ENCODE results near the gene CLP1. TPM values are rescaled to one million over a fixed set of nuclear protein-coding genes. Genes with fewer than 3 reads are reported as not detected.
A peak's percentile ranks its signal among the peaks of the same experiment; 100 is the strongest.
"Not testable (repeated sequence)": the region's sequence is repeated elsewhere in the genome, so short reads cannot be mapped to it uniquely, and the experiment has no call there.

The CLP1 gene
- total RNA-seq, 1 experiment from 2014 or later, result 24.1 TPM

DNA sequence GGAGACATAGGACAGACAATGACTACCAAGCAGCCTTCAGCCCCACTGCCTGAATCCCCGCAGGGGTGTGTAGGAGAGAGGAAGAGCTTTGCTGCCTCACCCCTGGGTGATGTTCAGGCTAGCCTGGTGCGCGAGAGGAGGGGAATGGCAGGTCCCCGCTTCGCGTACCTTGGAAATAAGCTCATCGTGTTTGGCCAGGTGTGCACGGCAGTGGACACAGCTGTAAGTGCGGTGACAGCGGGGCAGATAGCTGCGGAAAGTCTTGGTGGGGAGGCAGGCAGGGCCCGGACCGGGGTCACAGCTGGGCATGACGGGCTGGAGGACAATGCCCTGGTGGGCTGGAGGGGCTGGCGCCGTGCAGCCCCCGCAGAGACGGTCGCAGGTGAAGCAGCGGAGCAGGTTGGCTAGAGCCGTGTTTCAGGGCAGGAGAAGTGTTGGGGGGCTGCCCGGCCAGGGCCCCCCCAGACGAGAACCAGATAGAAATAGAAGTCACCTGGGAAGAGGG, 10.7 kb upstream of the CLP1 start:
- Histone ChIP-seq H3K27me3 (replicated peaks) (peaks cover 31% of the 10 kb centered on the region), H3K4me3 (no peak overlapping the region), H3K4me1 (replicated peaks) (peaks cover 24% of the 10 kb centered on the region), H3K27ac (no peak overlapping the region), H3K36me3 (peaks cover 7% of the 10 kb centered on the region; the same call in 1 of the 2 replicates), H3K9me3 (replicated peaks) (0 out of 2 replicates have a peak, but pooled peaks cover 3% of the 10 kb centered on the region)
- no peak for DNase-seq (ENCODE audit: low read depth in 1 of 2, low spot score in 2 of 2)

DNA sequence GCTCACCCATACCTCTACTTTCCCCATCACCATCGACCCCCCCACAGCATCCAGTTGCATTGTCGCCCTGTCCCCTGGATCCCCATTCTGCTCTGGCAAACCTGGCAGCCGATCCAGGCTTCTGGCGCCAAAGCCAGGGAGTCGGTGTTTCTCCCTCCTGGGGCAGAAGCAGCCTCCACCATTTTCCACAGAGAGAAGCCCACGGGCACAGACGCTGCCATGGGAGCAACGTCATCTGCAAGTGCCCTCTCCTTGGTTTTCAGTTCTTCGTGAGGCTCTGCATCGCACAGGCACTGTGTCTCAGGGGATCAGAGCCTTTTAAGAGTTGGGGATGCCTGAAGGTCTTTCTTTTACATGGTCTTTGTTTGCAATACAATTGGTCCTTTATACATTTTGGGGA, 10.2 kb upstream of the CLP1 start:
- H3K9me3 ChIP-seq (replicated peaks), result 0 out of 2 replicates have a peak, but pooled peaks cover 3% of the 10 kb centered on the region
- H3K27me3 ChIP-seq (replicated peaks), result peaks cover 31% of the 10 kb centered on the region
- no peak overlapping the region for H3K4me3 ChIP-seq
- 0 out of 2 replicates have a peak, but pooled peaks cover 4% of the 10 kb centered on the region for H3K36me3 ChIP-seq
- DNase-seq (ENCODE audit: low read depth in 1 of 2, low spot score in 2 of 2), result no peak
- peaks cover 24% of the 10 kb centered on the region for H3K4me1 ChIP-seq (replicated peaks)
- H3K27ac ChIP-seq, result no peak overlapping the region

DNA sequence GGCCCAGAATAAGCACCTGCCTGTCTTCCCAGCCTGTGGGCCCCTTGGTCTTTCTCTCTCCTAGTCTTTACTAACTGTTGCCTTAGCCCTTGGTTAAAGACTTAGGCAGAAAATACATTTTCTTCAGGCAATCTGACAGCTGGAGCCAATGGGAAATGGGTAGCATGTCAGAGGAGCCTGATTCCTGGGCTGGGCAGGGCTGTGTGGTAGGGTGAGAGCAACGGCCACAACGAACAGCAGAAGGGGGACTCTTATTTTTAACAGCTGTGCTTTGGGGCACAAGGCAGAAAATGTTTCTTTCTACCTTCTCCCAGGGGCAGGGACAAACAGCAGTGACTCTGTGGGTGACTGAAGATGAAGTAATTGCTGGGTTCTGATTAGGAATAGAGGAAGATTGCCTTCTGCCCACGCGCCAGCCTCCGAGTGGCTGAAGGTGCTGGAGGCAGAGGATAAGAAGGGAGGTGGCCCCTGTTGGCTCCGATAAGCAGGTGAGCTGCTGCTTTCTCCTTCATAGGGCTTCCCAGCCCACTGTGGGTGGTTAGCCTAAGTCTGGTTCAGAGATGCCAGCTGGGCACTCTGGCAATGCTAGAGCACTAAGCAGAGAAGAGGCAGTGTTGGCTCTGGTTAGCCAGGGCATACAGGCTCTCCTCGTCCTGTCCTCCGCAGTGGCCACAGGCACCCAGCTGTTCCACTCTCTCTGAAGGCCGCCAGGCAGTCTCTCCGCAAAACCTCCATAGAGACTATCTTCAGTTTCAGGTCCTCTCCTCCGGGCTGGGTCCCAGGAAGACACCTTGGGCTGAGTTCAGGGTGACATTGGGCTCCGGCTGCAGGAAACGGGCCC, 9.4 kb upstream of the CLP1 start:
- Histone ChIP-seq H3K27ac (no peak overlapping the region), H3K9me3 (replicated peaks) (0 out of 2 replicates have a peak, but pooled peaks cover 3% of the 10 kb centered on the region), H3K4me1 (replicated peaks) (peaks cover 24% of the 10 kb centered on the region), H3K4me3 (no peak overlapping the region), H3K36me3 (0 out of 2 replicates have a peak, but pooled peaks cover 4% of the 10 kb centered on the region), H3K27me3 (replicated peaks) (peaks cover 31% of the 10 kb centered on the region)
- DNase-seq (ENCODE audit: low read depth in 1 of 2, low spot score in 2 of 2), result peak in 1 of 2 experiments; percentile 24

GRCh38 chr11:57648801-57649735, 8.5 kb upstream of the CLP1 start:
- 0 out of 2 replicates have a peak, but pooled peaks cover 3% of the 10 kb centered on the region for H3K9me3 ChIP-seq (replicated peaks)
- peak in 1 of 2 experiments; percentile 38 for DNase-seq (ENCODE audit: low read depth in 1 of 2, low spot score in 2 of 2)
- H3K36me3 ChIP-seq, result no peaks in the 10 kb centered on the region
- peaks cover 31% of the 10 kb centered on the region for H3K27me3 ChIP-seq (replicated peaks)
- no peak overlapping the region for H3K4me3 ChIP-seq
- H3K4me1 ChIP-seq (replicated peaks), result peaks cover 24% of the 10 kb centered on the region
- H3K27ac ChIP-seq, result no peak overlapping the region

GRCh38 chr11:57649826-57650738, 7.5 kb upstream of the CLP1 start, which contains the start of gene YPEL4:
YPEL4 (minus strand) TSS chr11:57649912; CDS start chr11:57647107, 2,805 bp downstream.
- DNase-seq (ENCODE audit: low read depth in 1 of 2, low spot score in 2 of 2), result peak; percentile 58 to 62
- Histone ChIP-seq H3K27me3 (replicated peaks) (peaks cover 31% of the 10 kb centered on the region), H3K9me3 (replicated peaks) (0 out of 2 replicates have a peak, but pooled peaks cover 3% of the 10 kb centered on the region), H3K27ac (no peak within 1 kb of the TSS), H3K4me1 (replicated peaks) (peaks cover 24% of the 10 kb centered on the region), H3K36me3 (no peaks in the 10 kb centered on the region), H3K4me3 (no peak within 1 kb of the TSS)

DNA sequence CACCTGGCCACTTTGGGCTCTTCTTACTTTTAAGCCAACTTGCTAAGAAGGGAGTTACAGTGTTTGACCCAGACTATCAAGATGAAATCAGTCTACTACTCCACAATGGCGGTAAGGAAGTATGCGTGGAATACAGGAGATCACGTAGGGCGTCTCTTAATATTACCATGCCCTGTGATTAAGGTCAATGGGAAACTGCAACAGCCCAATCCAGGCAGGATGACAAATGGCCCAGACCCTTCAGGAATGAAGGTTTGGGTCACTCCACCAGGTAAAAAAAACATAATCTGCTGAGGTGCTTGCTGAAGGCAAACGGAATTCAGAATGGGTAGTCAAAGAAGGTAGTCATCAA, 6.8 kb upstream of the CLP1 start:
- peaks cover 31% of the 10 kb centered on the region for H3K27me3 ChIP-seq (replicated peaks)
- H3K36me3 ChIP-seq, result no peaks in the 10 kb centered on the region
- no peak overlapping the region for H3K4me3 ChIP-seq
- DNase-seq (ENCODE audit: low read depth in 1 of 2, low spot score in 2 of 2), result no peak
- no peak overlapping the region for H3K27ac ChIP-seq
- H3K9me3 ChIP-seq (replicated peaks), result 0 out of 2 replicates have a peak, but pooled peaks cover 3% of the 10 kb centered on the region
- peaks cover 24% of the 10 kb centered on the region for H3K4me1 ChIP-seq (replicated peaks)

DNA sequence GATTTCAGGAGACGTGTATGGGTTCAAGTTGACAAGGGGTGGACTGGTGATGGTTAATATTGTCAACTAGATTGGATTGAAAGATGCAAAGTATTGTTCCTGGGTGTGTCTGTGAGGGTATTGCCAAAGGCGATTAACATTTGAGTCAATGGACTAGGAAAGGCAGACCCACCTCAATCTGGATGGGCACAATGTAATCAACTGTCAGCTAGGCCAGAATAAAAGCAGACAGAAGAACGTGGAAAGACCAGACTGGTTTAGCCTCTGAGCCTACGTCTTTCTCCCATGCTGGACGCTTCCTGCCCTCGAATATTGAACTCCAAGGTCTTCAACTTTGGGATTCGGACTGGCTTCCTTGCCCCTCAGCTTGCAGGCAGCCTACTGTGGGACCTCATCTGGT, 6.2 kb upstream of the CLP1 start:
- no peak for DNase-seq (ENCODE audit: low read depth in 1 of 2, low spot score in 2 of 2)
- Histone ChIP-seq H3K4me3 (no peak overlapping the region), H3K9me3 (replicated peaks) (0 out of 2 replicates have a peak, but pooled peaks cover 3% of the 10 kb centered on the region), H3K27ac (no peak overlapping the region), H3K4me1 (replicated peaks) (peaks cover 24% of the 10 kb centered on the region), H3K27me3 (replicated peaks) (peaks cover 31% of the 10 kb centered on the region), H3K36me3 (no peaks in the 10 kb centered on the region)

- H3K9me3 ChIP-seq (replicated peaks); DNase-seq (ENCODE audit: low read depth in 1 of 2, low spot score in 2 of 2); H3K27ac ChIP-seq; H3K4me3 ChIP-seq; H3K36me3 ChIP-seq: not testable (repeated sequence)
- peaks cover 21% of the 10 kb centered on the region for H3K4me1 ChIP-seq (replicated peaks)
- peaks cover 25% of the 10 kb centered on the region for H3K27me3 ChIP-seq (replicated peaks)
Measured at GRCh38 chr11:57652230-57652629, 5.3 kb upstream of the CLP1 start.

DNA sequence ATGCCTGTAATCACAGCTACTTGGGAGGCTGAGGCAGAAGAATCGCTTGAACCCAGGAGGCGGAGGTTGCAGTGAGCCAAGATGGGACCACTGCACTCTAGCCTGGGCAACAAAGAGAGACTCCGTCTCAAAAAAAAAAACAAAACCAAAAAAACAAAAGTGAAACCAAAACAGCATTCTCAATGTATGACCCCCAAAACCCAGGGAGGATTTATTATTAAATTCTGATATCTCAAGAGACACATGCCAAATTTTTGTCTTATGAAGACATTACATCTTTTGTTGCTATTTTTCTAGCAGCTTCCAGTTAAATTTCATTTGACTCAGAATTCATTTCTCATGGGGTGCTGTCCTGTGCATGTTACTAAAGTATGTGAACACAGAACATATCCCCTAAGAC, 4.9 kb upstream of the CLP1 start:
- H3K27ac ChIP-seq, result no peak overlapping the region
- no peaks in the 10 kb centered on the region for H3K36me3 ChIP-seq
- 0 out of 2 replicates have a peak, but pooled peaks cover 3% of the 10 kb centered on the region for H3K9me3 ChIP-seq (replicated peaks)
- no peak for DNase-seq (ENCODE audit: low read depth in 1 of 2, low spot score in 2 of 2)
- peaks cover 19% of the 10 kb centered on the region for H3K4me1 ChIP-seq (replicated peaks)
- H3K27me3 ChIP-seq (replicated peaks), result peaks cover 20% of the 10 kb centered on the region
- H3K4me3 ChIP-seq, result no peak overlapping the region

DNA sequence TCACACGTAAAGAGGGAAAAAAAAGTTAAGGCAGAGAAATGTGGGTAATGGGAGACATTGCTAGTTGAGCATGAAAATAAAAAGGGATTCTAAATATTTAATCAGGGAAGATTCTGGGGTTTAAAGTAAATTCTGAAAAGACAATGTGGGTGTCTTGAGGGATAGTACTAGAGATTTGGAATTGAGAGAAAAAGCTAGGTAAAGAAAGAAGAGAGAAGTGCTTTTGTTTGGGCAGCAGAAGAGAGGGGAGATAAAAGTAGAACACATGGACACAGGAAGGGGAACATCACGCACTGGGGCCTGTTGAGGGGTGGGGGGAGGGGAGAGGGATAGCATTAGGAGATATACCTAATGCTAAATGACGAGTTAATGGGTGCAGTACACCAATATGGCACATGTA, 4.4 kb upstream of the CLP1 start:
- no peak overlapping the region for H3K27ac ChIP-seq
- peaks cover 18% of the 10 kb centered on the region for H3K4me1 ChIP-seq (replicated peaks)
- H3K4me3 ChIP-seq, result no peak overlapping the region
- DNase-seq (ENCODE audit: low read depth in 1 of 2, low spot score in 2 of 2), result no peak
- peaks cover 15% of the 10 kb centered on the region for H3K27me3 ChIP-seq (replicated peaks)
- 0 out of 2 replicates have a peak, but pooled peaks cover 1% of the 10 kb centered on the region for H3K9me3 ChIP-seq (replicated peaks)
- no peaks in the 10 kb centered on the region for H3K36me3 ChIP-seq

DNA sequence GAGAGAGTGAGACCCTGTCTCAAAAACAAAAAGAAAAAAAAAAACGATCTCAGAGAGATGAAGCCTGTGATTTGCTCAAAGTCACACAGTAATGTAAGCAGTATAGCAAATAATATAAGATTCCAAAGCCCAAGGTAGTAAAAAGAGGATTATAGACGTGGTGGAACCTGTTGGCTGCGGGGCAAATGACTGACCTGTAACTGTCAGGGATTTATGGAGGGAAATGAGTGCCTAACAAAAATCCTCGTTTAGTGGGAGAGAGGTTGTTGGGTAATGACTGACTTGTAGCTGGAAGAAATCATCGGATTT, 723 bp upstream of the CLP1 start:
- Histone ChIP-seq H3K27me3 (replicated peaks) (no peaks in the 10 kb centered on the region), H3K4me1 (replicated peaks) (no peaks in the 10 kb centered on the region; the same call in 1 of the 2 replicates), H3K27ac (peak overlapping the region; percentile 25; the same call in 1 of the 2 replicates), H3K4me3 (peak overlapping the region; percentile 48), H3K9me3 (replicated peaks) (no peaks in the 10 kb centered on the region), H3K36me3 (peaks cover 25% of the 10 kb centered on the region)
- no peak for DNase-seq (ENCODE audit: low read depth in 1 of 2, low spot score in 2 of 2)

GRCh38 chr11:57658023-57658361, 430 bp downstream of the CLP1 start:
- no peaks in the 10 kb centered on the region for H3K27me3 ChIP-seq (replicated peaks)
- no peaks in the 10 kb centered on the region; the same call in 1 of the 2 replicates for H3K4me1 ChIP-seq (replicated peaks)
- H3K4me3 ChIP-seq, result peak overlapping the region; percentile 48
- no peak overlapping the region for H3K27ac ChIP-seq
- H3K9me3 ChIP-seq (replicated peaks), result no peaks in the 10 kb centered on the region
- peaks cover 34% of the 10 kb centered on the region for H3K36me3 ChIP-seq
- no peak for DNase-seq (ENCODE audit: low read depth in 1 of 2, low spot score in 2 of 2)

GRCh38 chr11:57659669-57660068, 2.1 kb downstream of the CLP1 start:
- peaks cover 34% of the 10 kb centered on the region for H3K36me3 ChIP-seq
- no peak overlapping the region for H3K4me3 ChIP-seq
- H3K9me3 ChIP-seq (replicated peaks), result no peaks in the 10 kb centered on the region
- H3K4me1 ChIP-seq (replicated peaks), result no peaks in the 10 kb centered on the region; the same call in 1 of the 2 replicates
- DNase-seq (ENCODE audit: low read depth in 1 of 2, low spot score in 2 of 2), result no peak
- H3K27ac ChIP-seq, result no peak overlapping the region
- no peaks in the 10 kb centered on the region for H3K27me3 ChIP-seq (replicated peaks)

Data from SJSA1 (cell line).